HG02588 (cell line): Measurements from ENCODE around the gene HCRTR2.
"Not testable (repeated sequence)": the region's sequence is repeated elsewhere in the genome, so short reads cannot be mapped to it uniquely, and the experiment has no call there.

Experiments
- ATAC-seq: cut with Tn5 transposase; IDR thresholded peaks from one replicate; pipeline ENCODE4 v1.9.1; 2021; ENCODE audit warnings: mild to moderate bottlenecking, moderate library complexity; ENCODE audit not compliant: unreplicated experiment

HCRTR2 gene

DNA sequence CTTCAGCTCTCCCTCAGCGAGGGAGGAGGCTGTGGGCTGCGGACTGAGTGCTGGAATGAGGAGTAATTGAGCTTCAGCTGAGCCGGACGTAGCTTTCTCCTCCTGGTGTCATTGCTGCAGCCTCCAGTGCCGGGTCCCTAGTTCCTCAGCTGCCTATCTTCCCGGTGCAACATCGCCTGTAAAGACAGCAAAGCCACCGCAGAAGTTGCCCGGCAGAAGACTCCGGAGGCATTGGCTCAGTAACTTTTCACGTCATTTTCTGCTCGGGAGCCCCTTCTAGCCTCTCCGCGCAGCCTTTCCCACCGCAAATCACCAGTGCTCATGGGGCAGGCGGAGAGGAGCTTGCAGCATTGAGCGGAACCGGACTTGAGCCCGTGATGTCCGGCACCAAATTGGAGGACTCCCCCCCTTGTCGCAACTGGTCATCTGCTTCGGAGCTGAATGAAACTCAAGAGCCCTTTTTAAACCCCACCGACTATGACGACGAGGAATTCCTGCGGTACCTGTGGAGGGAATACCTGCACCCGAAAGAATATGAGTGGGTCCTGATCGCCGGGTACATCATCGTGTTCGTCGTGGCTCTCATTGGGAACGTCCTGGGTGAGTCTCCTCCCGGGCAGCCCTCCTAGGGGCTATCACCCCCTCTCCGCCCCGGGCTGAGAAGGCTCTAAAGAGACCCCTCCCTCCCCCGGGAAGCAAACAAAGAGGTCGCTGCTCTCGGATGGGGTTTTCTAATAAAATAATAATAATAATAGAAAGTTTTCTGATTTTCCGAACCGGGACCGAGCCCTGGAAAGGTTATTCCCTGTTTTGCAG is at the start of gene HCRTR2:
Gene HCRTR2, plus strand, starts transcription at position 305 of the 816 bp plus-strand sequence. Its CDS starts 73 bp downstream, at position 378.
- no peak for ATAC-seq

DNA sequence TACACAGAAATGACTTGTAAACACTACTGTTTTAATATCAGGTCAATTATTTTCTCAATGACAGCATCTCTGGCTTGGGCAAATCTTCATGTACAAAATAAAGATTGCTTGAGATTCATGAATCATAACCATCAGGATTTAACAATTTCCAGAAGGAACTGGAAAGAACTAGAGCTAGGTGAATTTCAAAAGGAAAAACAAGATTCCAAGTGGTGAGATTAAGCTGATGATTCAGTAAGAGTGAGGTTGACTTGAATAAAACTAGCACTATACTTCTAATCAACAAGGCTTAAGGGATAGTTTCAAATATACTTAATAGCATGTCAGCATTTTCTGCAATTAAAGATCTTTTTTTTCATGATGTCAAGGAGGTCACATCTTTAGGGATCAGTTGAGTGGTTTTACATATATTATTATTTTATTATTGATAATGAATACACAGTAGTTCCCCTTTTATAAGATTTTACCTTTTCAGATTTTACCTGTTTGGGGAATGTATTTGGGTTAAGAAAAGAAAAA is 43.5 kb upstream of the HCRTR2 start:
- ATAC-seq = no peak

GRCh38 chr6:55131616-55132015 is 42.7 kb upstream of the HCRTR2 start:
- no peak for ATAC-seq

GRCh38 chr6:55136916-55137315 is 37.4 kb upstream of the HCRTR2 start:
- ATAC-seq = no peak

- no peak for ATAC-seq
Observed at GRCh38 chr6:55137929-55138693, 36.2 kb upstream of the HCRTR2 start.

- no peak for ATAC-seq
Observed at GRCh38 chr6:55141611-55142010, 32.7 kb upstream of the HCRTR2 start.

DNA sequence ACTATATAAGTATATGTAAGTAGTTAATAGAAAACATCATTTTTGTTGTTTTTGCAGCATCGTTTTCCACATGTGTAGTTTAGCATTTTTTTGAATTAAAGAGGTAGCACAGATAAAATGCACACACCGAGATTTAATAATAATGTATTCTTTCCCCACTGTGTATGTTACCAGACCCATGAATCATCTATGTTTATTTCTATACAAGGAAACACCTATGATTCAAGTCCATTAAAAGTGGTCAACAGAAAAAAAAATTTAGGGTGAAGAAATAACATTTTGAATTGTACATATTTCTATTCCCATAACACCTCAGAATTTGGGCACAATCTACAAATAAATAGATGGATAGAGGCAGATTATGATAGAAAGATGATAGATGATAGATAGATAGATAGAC is 31.7 kb upstream of the HCRTR2 start:
- ATAC-seq = no peak

DNA sequence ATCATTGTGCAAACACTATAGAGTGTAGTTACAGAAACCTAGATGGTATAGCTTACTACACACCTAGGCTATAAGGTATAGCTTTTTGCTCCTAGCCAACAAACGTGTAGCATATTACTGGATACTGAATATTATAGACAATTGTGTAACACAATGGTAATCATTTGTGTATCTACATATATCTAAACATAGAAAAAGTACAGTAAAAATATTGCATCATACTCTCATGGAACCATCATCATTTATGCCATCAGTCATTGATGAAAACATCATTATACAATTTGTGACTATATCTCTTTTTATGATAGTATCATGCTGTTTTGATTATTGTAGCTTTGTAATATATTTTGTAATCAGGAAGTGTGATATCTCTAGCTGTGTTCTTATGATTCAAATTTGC is 21.0 kb upstream of the HCRTR2 start:
- ATAC-seq = no peak

DNA sequence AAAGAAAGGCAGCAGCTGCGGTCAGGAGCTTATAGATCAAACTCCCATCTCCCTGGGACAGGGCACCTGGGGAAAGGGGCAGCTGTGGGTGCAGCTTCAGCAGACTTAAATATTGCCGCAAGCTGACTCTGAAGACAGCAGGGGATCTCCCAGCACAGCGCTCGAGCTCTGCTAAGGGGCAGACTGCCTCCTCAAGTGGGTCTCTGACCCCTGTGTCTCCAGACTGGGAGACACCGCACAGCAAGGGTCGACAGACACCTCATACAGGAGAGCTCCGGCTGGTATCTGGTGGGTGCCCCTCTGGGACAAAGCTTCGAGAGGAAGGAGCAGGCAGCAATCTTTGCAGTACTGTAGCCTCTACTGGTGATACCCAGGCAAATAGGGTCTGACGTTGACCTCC is 15.5 kb upstream of the HCRTR2 start:
- not testable (repeated sequence) for ATAC-seq

DNA sequence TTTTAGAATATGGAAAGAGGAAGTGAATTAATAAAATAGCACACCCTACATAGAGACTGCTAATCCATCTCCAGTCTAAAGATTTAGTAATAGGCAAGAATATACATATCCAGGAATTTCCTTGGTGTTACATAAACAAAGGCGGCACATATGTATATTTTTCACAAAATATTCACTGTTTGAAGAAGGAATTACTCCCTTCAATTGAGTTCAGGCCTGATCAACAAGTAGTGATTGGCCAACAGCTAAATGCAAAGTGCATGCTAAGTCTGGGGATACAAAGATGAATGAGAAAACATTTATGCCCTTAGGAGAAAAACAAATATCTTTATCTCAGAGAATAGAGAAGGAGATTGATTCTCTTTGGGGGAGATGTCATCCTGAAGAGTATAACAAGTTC is 6.5 kb upstream of the HCRTR2 start:
- no peak for ATAC-seq

GRCh38 chr6:55175078-55176049 is 1.0 kb downstream of the HCRTR2 start:
- ATAC-seq = no peak

- no peak for ATAC-seq
Observed at GRCh38 chr6:55176958-55177357, 2.6 kb downstream of the HCRTR2 start.

- no peak for ATAC-seq
Observed at GRCh38 chr6:55180258-55180657, 5.9 kb downstream of the HCRTR2 start.

DNA sequence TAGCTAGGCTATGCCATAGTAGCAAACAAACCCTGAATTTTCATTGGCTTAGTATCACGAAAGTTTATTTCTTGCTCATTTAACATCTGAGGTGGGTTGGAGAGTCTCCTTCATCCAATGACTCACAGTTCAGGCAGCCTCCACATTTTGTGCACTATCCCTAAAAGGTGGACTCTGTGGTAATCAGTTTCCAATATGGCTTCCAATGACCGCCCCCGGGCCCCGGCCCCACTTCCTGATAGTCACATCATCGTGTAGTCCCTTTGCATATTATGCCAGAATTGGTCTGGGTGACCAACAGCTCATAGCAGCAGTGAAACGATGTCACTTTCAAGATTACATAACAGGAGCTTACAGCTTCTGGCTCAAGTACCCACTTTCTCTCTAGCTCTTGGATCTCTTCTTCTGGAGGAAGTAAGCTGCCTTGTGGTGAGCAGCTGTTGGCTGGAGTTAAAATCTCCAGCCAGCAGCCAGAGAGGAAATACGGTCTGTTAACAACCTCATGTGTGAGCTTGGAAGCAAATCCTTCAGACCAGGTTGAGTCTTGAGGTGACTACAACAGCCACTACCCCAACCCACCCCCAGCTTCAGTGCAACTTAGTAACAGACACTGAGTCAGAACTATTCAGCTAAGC is 7.8 kb downstream of the HCRTR2 start:
- no peak for ATAC-seq

GRCh38 chr6:55184782-55185530 is 10.6 kb downstream of the HCRTR2 start:
- ATAC-seq = no peak

- no peak for ATAC-seq
Observed at GRCh38 chr6:55198715-55199114, 24.4 kb downstream of the HCRTR2 start.

- ATAC-seq = no peak
Observed at GRCh38 chr6:55199239-55199638, 24.9 kb downstream of the HCRTR2 start.

- ATAC-seq = no peak
Observed at GRCh38 chr6:55208478-55209458, 34.5 kb downstream of the HCRTR2 start.
